ENCODE measurements around the gene KATNAL2.

The KATNAL2 gene, protein sequence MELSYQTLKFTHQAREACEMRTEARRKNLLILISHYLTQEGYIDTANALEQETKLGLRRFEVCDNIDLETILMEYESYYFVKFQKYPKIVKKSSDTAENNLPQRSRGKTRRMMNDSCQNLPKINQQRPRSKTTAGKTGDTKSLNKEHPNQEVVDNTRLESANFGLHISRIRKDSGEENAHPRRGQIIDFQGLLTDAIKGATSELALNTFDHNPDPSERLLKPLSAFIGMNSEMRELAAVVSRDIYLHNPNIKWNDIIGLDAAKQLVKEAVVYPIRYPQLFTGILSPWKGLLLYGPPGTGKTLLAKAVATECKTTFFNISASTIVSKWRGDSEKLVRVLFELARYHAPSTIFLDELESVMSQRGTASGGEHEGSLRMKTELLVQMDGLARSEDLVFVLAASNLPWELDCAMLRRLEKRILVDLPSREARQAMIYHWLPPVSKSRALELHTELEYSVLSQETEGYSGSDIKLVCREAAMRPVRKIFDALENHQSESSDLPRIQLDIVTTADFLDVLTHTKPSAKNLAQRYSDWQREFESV

DNA sequence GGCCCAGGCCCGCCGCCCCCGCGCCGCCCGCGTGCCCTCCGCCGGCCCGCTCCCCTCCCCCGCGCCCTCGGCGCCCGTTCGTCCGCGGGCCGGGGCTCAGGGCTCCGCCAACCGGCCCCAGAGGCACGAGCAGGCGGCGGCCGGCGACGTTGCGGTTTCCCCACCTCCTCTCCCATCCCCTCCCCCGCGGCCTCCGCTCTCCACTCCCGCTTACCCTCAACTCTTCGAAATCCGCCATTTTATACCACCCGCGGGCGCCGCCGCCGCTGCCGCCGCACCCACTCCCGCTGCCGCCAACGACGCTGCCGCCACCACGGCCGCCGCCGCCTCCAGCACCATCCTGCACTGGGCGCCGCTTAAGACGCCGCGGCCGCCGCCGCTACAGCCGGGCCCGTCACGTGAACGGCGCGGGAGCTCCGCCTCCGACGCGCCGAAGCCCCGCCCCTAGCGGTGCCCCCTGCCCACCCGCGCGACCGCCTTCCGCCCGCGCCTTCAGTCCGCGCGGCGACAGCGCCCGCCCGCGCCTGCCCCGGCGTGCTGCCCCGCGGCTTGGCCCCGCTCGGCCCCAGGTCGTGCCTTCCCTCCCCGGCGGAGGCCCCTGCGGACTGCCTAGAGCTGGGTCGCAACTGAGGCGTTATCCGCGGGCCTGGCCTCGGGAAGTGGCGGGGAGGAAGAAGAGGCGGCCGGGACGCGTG, at the start of gene KATNAL2, which contains the start of gene PIAS2:
TSS of gene KATNAL2 (plus strand) at position 495 of the 695 bp plus-strand sequence. CDS start 29,271 bp downstream, outside the sequence.
TSS of gene PIAS2 (minus strand) at position 400 of the 695 bp plus-strand sequence. CDS start at position 238, 162 bp downstream.
- DNase-seq (ENCODE audit: low spot score in 2 of 2), result peak; percentile 79 to 88
- no peaks in the 10 kb centered on the region for H3K27me3 ChIP-seq (ENCODE audit: low read depth)
- no peaks in the 10 kb centered on the region for H3K36me3 ChIP-seq (replicated peaks)
- peaks cover 32% of the 10 kb centered on the region for H3K4me1 ChIP-seq
- H3K4me3 ChIP-seq, result peak within 1 kb of the TSS; percentile 61
- no peaks in the 10 kb centered on the region for H3K9me3 ChIP-seq
- in situ Hi-C loops (cut with MboI; ENCODE audit: low sequenced_read_pairs), result no loop called here

DNA sequence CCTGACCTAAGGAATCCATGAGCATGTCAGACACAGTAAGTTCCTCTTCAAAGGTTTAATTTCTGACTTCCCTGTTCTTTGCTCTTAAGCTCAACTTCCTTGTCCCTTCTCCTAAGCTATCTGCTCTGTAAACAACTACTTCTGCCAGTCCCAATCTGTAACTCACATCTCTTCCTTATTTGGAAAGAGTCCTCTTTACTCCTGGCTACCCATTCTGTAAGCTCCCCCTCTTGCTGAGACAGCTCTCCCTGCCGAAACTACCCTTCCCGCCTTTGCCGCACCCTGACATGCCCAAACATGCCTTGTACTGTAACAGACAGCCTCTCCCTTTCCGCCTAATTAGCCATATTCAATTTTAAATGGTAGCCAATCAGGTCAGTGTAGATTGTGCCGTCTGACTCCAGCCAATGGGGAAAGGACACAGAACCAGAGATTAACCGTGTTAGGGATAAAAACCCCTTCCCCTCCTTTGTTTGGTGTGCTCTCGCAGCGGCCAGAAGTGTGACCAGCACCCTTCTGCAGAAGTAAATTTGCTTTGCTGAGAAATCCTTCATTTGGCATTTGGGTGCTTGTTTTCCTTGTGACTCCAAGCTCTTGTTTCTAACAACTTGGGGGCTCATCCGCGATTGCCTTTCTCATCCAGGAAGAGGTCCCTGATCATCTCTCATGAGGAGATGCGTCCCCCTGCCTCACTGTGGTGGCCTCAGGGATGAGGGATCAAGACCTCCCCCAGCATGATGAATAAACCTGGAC, 49.1 kb upstream of the KATNAL2 start:
- peak; percentile 55 to 70 for DNase-seq (ENCODE audit: low spot score in 2 of 2)
- Histone ChIP-seq H3K27me3 (ENCODE audit: low read depth) (no peaks in the 10 kb centered on the region), H3K4me1 (peaks cover 29% of the 10 kb centered on the region), H3K4me3 (no peak overlapping the region), H3K9me3 (peaks cover 16% of the 10 kb centered on the region), H3K36me3 (replicated peaks) (peaks cover 9% of the 10 kb centered on the region)
- in situ Hi-C loops (cut with MboI; ENCODE audit: low sequenced_read_pairs), result no loop called here

DNA sequence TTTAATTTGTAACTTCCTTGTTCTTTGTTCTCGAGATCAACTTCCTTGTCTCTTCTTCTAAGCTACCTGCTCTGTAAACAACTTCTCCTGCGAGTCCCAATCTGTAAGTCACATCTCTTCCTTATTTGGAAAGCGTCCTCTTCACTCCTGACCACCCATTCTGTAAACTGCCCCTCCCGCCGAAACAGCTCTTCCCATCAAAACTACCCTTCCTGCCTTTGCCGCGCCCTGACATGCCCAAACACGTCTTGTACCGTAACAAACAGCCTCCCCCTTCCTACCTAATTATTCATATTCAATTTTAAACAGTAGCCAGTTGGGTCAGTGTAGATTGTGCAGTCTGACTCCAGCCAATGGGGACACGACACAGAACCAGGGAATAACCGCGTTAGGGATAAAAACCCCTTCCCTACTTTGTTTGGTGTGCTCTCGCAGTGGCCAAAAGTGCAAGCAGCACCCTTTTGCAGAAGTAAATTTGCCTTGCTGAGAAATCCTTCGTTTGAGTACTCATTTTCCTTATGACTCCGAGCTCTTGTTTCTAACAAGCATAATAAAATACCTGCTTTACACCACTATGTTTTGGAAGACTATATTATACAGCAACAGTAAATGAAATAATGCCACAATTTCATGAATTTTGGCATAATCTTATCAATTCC, 39.9 kb upstream of the KATNAL2 start:
- no peak for DNase-seq (ENCODE audit: low spot score in 2 of 2)

DNA sequence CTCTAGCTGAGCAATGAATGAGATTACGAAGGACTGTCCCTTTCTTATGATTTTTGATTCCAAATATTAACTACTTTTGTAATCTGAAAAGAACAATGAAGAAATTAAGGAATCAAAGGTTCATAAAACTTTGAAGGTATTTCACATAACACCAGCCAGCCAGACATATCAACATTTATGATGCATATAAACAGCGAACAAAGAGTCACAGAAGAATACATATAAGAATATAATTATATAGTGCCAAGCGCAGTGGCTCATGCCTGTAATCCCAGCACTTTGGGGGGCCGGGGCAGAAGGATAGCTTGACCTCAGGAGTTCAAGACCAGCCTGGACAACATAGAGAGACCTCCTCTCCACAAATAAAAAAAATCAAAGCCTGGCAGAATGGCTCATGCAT, 34.2 kb upstream of the KATNAL2 start:
- in situ Hi-C loops (cut with MboI; ENCODE audit: low sequenced_read_pairs), result no loop called here
- Histone ChIP-seq H3K27me3 (ENCODE audit: low read depth) (no peaks in the 10 kb centered on the region), H3K9me3 (peaks cover 19% of the 10 kb centered on the region), H3K4me3 (no peak overlapping the region; the same call in 1 of the 2 replicates), H3K36me3 (replicated peaks) (peaks cover 17% of the 10 kb centered on the region), H3K4me1 (peaks cover 11% of the 10 kb centered on the region)
- no peak for DNase-seq (ENCODE audit: low spot score in 2 of 2)

More for the DNA sequence above, 39.9 kb upstream of the KATNAL2 start:
- Histone ChIP-seq H3K4me1 (peaks cover 3% of the 10 kb centered on the region), H3K9me3 (peaks cover 24% of the 10 kb centered on the region), H3K36me3 (replicated peaks) (peaks cover 51% of the 10 kb centered on the region), H3K4me3 (no peak overlapping the region), H3K27me3 (ENCODE audit: low read depth) (no peaks in the 10 kb centered on the region)
- in situ Hi-C loops (cut with MboI; ENCODE audit: low sequenced_read_pairs), result no loop called here

DNA sequence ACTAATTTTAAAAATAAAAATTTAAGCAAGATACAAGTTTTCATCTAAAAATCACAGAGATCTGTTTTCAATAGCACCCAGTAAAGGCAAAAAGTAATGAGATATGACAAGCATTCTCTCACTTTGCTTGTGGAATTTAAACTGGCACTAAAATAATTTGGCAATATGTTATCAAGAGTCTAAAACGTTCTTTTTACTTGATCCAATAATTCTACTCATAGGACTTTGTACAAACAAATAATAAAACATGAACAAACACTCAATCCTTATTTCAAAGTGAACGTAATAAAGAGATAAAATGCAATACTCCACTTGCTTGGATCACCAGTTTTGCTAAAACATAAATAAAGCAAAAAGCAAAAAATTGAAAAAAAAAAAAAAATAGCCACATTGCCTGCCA, 30.5 kb upstream of the KATNAL2 start:
- Histone ChIP-seq H3K4me3 (no peak overlapping the region), H3K27me3 (ENCODE audit: low read depth) (no peaks in the 10 kb centered on the region), H3K36me3 (replicated peaks) (peaks cover 30% of the 10 kb centered on the region), H3K4me1 (peaks cover 11% of the 10 kb centered on the region), H3K9me3 (peaks cover 24% of the 10 kb centered on the region)
- in situ Hi-C loops (cut with MboI; ENCODE audit: low sequenced_read_pairs), result no loop called here
- DNase-seq (ENCODE audit: low spot score in 2 of 2), result no peak

DNA sequence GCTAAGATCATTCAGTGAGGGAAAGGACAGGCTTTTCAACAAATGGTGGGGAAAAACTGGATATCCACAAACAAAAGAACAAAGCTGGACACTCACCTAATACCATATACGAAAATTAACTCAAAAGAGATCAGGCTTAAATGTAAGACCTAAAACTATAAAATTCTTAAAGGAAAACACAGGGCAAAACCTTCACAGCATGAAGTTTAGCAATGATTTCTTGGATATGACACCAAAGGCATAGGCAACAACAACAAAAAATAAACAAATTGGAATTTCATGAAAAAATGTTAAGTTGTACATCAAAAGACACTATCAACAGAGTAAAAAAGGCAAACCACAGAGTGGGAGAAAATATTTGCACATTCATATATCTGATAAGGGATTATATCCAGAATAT, 28.4 kb upstream of the KATNAL2 start:
- in situ Hi-C loops (cut with MboI; ENCODE audit: low sequenced_read_pairs), result no loop called here
- H3K9me3 ChIP-seq, result peaks cover 24% of the 10 kb centered on the region
- no peaks in the 10 kb centered on the region for H3K4me1 ChIP-seq
- H3K27me3 ChIP-seq (ENCODE audit: low read depth), result no peaks in the 10 kb centered on the region
- DNase-seq (ENCODE audit: low spot score in 2 of 2), result no peak
- H3K4me3 ChIP-seq, result no peak overlapping the region
- H3K36me3 ChIP-seq (replicated peaks), result peaks cover 30% of the 10 kb centered on the region

DNA sequence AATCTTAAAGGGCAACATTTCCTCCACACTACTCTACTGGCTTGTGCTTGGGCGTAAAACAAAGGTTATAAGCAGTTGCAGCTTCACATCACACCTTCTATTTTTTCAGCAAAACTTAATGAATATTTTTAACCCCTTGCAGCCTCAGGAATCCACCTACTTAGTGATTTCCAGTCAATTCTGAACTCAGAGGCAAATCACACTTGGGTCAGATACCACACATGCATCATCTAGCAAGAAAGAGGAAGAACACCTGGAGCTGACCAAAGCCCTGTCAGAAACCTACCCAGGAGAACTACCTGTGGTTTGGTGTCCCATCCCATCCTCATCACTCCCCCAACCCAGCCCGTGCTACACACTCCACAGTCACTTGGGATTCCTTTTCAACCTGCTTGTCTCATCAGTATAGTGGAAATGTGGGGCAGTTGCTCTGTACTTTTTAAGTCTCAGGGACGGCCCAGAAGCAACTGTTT, 25.6 kb upstream of the KATNAL2 start:
- Histone ChIP-seq H3K9me3 (peaks cover 22% of the 10 kb centered on the region), H3K36me3 (replicated peaks) (peaks cover 30% of the 10 kb centered on the region), H3K4me1 (peaks cover 7% of the 10 kb centered on the region), H3K27me3 (ENCODE audit: low read depth) (no peaks in the 10 kb centered on the region), H3K4me3 (no peak overlapping the region)
- DNase-seq (ENCODE audit: low spot score in 2 of 2), result no peak
- in situ Hi-C loops (cut with MboI; ENCODE audit: low sequenced_read_pairs), result no loop called here

DNA sequence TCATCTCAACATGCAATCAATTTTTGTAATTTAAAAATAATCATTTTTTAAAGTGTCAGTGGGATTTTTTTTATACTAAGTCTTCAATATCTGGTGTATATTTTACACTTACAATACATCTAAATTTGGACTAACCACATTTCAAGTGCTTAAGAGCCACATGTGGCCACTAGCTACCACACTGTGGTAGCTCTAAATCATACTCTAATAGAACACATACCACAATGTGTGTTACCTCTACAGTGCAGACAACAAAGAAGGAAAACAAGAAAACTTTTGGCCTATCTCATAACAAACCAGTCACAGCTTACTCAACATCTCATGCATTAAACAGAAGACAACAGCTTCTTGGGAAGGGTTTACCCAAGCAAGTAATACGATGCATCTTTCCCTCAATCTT, 24.6 kb upstream of the KATNAL2 start:
- Histone ChIP-seq H3K36me3 (replicated peaks) (peaks cover 30% of the 10 kb centered on the region), H3K27me3 (ENCODE audit: low read depth) (no peaks in the 10 kb centered on the region)

DNA sequence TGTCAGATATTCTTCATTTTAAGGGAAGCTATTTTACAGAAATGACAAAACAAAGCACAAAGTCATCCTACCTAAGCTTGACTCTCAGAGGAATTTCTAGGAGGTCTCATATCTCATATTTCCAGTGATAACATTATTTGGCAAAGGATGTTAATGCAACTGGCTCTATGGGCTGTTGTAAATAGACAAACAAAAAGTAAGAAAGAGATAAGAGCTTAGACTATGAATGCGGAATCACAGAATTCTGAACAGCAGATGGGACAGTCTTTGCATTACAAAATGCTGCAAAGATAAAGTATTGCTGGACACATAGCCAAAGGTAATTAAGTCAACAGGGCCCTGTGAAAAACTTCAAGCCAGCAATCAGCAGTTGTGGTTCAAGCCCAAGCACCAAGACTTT, 24.0 kb upstream of the KATNAL2 start:
- no peak overlapping the region for H3K4me3 ChIP-seq
- DNase-seq (ENCODE audit: low spot score in 2 of 2), result no peak
- H3K36me3 ChIP-seq (replicated peaks), result peaks cover 28% of the 10 kb centered on the region
- no peaks in the 10 kb centered on the region for H3K27me3 ChIP-seq (ENCODE audit: low read depth)
- peaks cover 15% of the 10 kb centered on the region for H3K9me3 ChIP-seq
- H3K4me1 ChIP-seq, result peaks cover 14% of the 10 kb centered on the region
- in situ Hi-C loops (cut with MboI; ENCODE audit: low sequenced_read_pairs), result no loop called here

More for the DNA sequence above, 24.6 kb upstream of the KATNAL2 start:
- no peak overlapping the region for H3K4me3 ChIP-seq
- no peak for DNase-seq (ENCODE audit: low spot score in 2 of 2)
- in situ Hi-C loops (cut with MboI; ENCODE audit: low sequenced_read_pairs), result no loop called here
- H3K4me1 ChIP-seq, result peaks cover 14% of the 10 kb centered on the region
- H3K9me3 ChIP-seq, result peaks cover 17% of the 10 kb centered on the region

DNA sequence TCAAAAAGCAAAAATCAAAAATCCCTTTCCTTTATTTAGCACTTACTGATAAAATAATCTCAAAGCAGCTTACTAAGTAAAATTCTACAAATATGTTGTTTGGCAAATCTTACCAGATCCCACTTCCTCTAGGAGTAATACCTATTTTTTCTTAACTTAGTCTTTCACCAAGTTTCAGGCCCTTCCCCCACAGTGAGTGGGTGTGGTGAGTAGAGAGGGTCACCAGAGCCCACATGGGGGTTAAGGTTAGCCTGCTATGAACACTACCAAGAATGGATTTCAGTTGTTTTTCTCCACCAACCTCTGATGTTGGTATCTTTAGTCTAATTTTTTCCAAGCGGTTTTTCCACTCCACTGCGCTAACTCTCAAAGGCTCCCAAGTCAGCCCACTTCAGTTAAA, 23.3 kb upstream of the KATNAL2 start:
- in situ Hi-C loops (cut with MboI; ENCODE audit: low sequenced_read_pairs), result no loop called here
- Histone ChIP-seq H3K9me3 (peaks cover 7% of the 10 kb centered on the region), H3K4me1 (peaks cover 17% of the 10 kb centered on the region), H3K36me3 (replicated peaks) (peaks cover 20% of the 10 kb centered on the region), H3K27me3 (ENCODE audit: low read depth) (no peaks in the 10 kb centered on the region), H3K4me3 (no peak overlapping the region)
- DNase-seq (ENCODE audit: low spot score in 2 of 2), result no peak

DNA sequence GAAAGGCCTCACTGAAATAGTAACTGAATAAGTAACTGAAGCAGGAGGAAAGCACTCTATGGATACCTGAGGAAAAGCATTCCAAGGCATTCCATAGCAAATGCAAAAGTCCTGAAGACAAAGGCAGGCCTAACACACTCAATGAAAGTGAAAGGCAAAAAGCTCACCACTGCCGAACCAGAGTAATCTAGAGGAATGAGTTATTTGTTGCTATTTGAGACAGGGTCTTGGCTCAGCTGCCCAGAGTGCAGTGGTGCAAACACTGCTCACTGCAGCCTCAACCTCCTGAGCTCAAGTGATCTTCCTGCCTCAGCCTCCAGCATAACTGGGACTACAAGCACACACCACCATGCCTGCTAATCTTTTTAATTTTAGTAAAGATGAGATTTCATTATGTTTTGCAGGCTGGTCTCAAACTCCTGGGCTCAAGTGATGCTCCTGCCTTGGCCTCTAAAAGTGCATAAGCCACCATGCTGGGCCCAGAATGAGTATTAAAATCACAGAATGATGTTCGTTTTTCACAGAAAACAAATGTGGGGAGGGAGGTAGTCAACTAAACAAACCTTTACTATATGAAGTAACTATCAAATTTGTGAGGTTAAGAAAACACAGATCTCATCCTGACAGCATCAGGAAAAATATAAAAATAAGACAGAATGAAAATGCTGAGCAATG, 18.0 kb upstream of the KATNAL2 start:
- Histone ChIP-seq H3K36me3 (replicated peaks) (peaks cover 9% of the 10 kb centered on the region), H3K4me3 (no peak overlapping the region), H3K4me1 (peaks cover 25% of the 10 kb centered on the region), H3K27me3 (ENCODE audit: low read depth) (no peaks in the 10 kb centered on the region), H3K9me3 (no peaks in the 10 kb centered on the region; the same call in 1 of the 2 replicates)
- in situ Hi-C loops (cut with MboI; ENCODE audit: low sequenced_read_pairs), result no loop called here
- DNase-seq (ENCODE audit: low spot score in 2 of 2), result peak; percentile 60 to 83

DNA sequence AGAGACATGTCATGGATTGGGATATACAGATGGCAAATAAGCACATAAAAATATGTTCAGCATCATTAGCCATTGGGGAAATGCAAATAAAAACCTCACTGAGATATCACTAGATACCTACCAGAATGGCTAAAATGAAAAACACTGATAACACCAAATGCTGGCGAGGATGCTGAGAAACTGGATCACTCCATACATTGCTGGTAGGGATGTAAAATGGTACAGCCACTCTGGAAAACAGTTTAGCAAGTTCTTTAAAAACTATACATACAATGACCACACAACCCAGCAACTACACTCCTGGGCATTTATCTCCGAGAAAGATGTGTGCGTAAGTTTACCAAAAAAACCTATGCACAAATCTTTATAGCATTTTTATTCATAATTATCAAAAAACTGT, 14.0 kb upstream of the KATNAL2 start:
- in situ Hi-C loops (cut with MboI; ENCODE audit: low sequenced_read_pairs), result no loop called here
- no peak for DNase-seq (ENCODE audit: low spot score in 2 of 2)
- Histone ChIP-seq H3K27me3 (ENCODE audit: low read depth) (no peaks in the 10 kb centered on the region), H3K36me3 (replicated peaks) (peaks cover 9% of the 10 kb centered on the region), H3K9me3 (peaks cover 4% of the 10 kb centered on the region), H3K4me1 (peaks cover 11% of the 10 kb centered on the region), H3K4me3 (no peak overlapping the region)

Measured in HAP-1 (cell line).